Glutamatergic neuron (in vitro differentiated cells): Measurements from ENCODE around the gene ORAI3. TPM values are rescaled to one million over a fixed set of nuclear protein-coding genes. Genes with fewer than 3 reads are reported as not detected.

Experiments used
- DNase-seq: peaks from one replicate; pipeline ENCODE4 v3.0.0; 2022
- H3K27ac Mint-ChIP-seq: one replicate; pipeline ENCODE4 v1.8.0; 2020; ENCODE audit warnings: mild to moderate bottlenecking, mixed read lengths, inconsistent platforms; ENCODE audit not compliant: unreplicated experiment
- H3K27me3 Mint-ChIP-seq: one replicate; pipeline ENCODE4 v1.8.0; 2020; ENCODE audit warnings: mild to moderate bottlenecking, moderate library complexity, mixed read lengths, inconsistent platforms; ENCODE audit not compliant: unreplicated experiment
- H3K36me3 Mint-ChIP-seq: one replicate; pipeline ENCODE4 v1.8.0; 2020; ENCODE audit warnings: mild to moderate bottlenecking, mixed read lengths, inconsistent platforms; ENCODE audit not compliant: unreplicated experiment
- H3K4me1 Mint-ChIP-seq: one replicate; pipeline ENCODE4 v1.8.0; 2020; ENCODE audit warnings: mild to moderate bottlenecking, low read depth, mixed read lengths, inconsistent platforms; ENCODE audit not compliant: unreplicated experiment
- H3K4me3 Mint-ChIP-seq: one replicate; pipeline ENCODE4 v1.8.0; 2020; ENCODE audit warnings: mild to moderate bottlenecking, mixed read lengths, inconsistent platforms; ENCODE audit not compliant: unreplicated experiment
- H3K9me3 Mint-ChIP-seq: one replicate; pipeline ENCODE4 v1.8.0; 2020; ENCODE audit warnings: mild to moderate bottlenecking, moderate library complexity, mixed read lengths, inconsistent platforms; ENCODE audit not compliant: unreplicated experiment
- CTCF ChIP-seq: fragments of 200-600 bp; sonication (generic); IDR thresholded peaks from one replicate; pipeline ENCODE4 v1.5.0; 2021; ENCODE audit not compliant: partially characterized antibody, unreplicated experiment
- total RNA-seq: library from RNA; stranded (reverse); fragmentation: NEBNext Ultra II Directional; extraction: Animal tissue kit (Norgen Biotek cat#: 25700); gene quantifications from one replicate; pipeline ENCODE4 v1.2.1, GENCODE V29; 2021; ENCODE audit not compliant: unreplicated experiment

ORAI3 gene
- total RNA-seq, 1 donor from 2014 or later: 5.1 TPM

GRCh38 chr16:31003744-31004143 is 54.9 kb downstream of the ORAI3 start:
- DNase-seq: no peak
- Mint-ChIP-seq H3K27ac (no peak overlapping the region), H3K4me1 (peaks cover 32% of the 10 kb centered on the region), H3K4me3 (peak overlapping the region; percentile 80), H3K36me3 (no peaks in the 10 kb centered on the region), H3K27me3 (peaks cover 7% of the 10 kb centered on the region), H3K9me3 (peaks cover 7% of the 10 kb centered on the region)
- no peak for TF ChIP-seq CTCF

Other genes with a start within 250 kb of the ORAI3 start
- gene SRCAP, start 249.9 kb upstream of the ORAI3 start, total RNA-seq: 60.1 TPM
- 32.6 TPM for gene PHKG2, start 200.6 kb upstream of the ORAI3 start, total RNA-seq
- gene CFAP119, start 187.0 kb upstream of the ORAI3 start, total RNA-seq: 10.9 TPM
- 182 TPM for gene RNF40, start 186.7 kb upstream of the ORAI3 start, total RNA-seq
- gene ZNF629, start 161.9 kb upstream of the ORAI3 start, total RNA-seq: 42.5 TPM
- gene BCL7C, start 55.0 kb upstream of the ORAI3 start, total RNA-seq: 24.0 TPM
- 1.7 TPM for gene CTF1, start 52.5 kb upstream of the ORAI3 start, total RNA-seq
- 76.8 TPM for gene FBXL19, start 25.5 kb upstream of the ORAI3 start, total RNA-seq
- gene SETD1A, start 8.7 kb downstream of the ORAI3 start, total RNA-seq: 24.3 TPM
- 2.0 TPM for gene HSD3B7, start 36.1 kb downstream of the ORAI3 start, total RNA-seq
- 51.6 TPM for gene STX1B, start 61.6 kb downstream of the ORAI3 start, total RNA-seq
- 23.4 TPM for gene STX4, start 84.5 kb downstream of the ORAI3 start, total RNA-seq
- 15.5 TPM for gene ZNF668, start 125.2 kb downstream of the ORAI3 start, total RNA-seq
- gene ZNF646, start 125.4 kb downstream of the ORAI3 start, total RNA-seq: 33.1 TPM
- 20.4 TPM for gene PRSS53, start 139.9 kb downstream of the ORAI3 start, total RNA-seq
- 152 TPM for gene VKORC1, start 145.7 kb downstream of the ORAI3 start, total RNA-seq
- 62.4 TPM for gene BCKDK, start 159.3 kb downstream of the ORAI3 start, total RNA-seq
- 61.2 TPM for gene KAT8, start 168.6 kb downstream of the ORAI3 start, total RNA-seq
- not detected for gene PRSS8, start 186.7 kb downstream of the ORAI3 start, total RNA-seq
- 0.61 TPM for gene PRSS36, start 201.0 kb downstream of the ORAI3 start, total RNA-seq
- gene FUS, start 231.1 kb downstream of the ORAI3 start, total RNA-seq: 473 TPM